Right ventricle myocardium inferior (tissue), 1 donor: ENCODE results near the gene ADARB2. TPM values are rescaled to one million over a fixed set of nuclear protein-coding genes. Genes with fewer than 3 reads are reported as not detected.

Experiments
- ATAC-seq: fragments of 200-7000 bp; cut with Tn5 transposase; one replicate; pipeline ENCODE4 v1.9.1; 2020; ENCODE audit warnings: mild to moderate bottlenecking, moderate library complexity
- DNase-seq: peaks from one replicate; pipeline ENCODE4 v3.0.0; 2021; ENCODE audit errors: missing footprints
- intact Hi-C: fragments of 100-400 bp; cut with DNase I; formaldehyde crosslinking; loops from one replicate; pipeline ENCODE4 v1.11.0; 2022
- total RNA-seq: library from RNA; stranded (reverse); fragmentation: NEBNext Ultra II Directional; extraction: Animal tissue kit (Norgen Biotek cat#: 25700); gene quantifications from one replicate; pipeline ENCODE4 v1.2.1, GENCODE V29; 2021
- donor health status: DM: no; HTN: yes; CAD: no; lungs with severe emphysema.

ADARB2 gene
- total RNA-seq, 1 donor from 2014 or later, result 0.19 TPM

- no peak for DNase-seq
- intact Hi-C loops, result no loop called here
- ATAC-seq, result no peak
These were observed 229.2 kb downstream of the ADARB2 start for GRCh38 chr10:1508096-1508495.

- no peak for ATAC-seq
These were observed 229.9 kb downstream of the ADARB2 start for GRCh38 chr10:1507436-1507835.

GRCh38 chr10:1504940-1505339, 232.4 kb downstream of the ADARB2 start:
- ATAC-seq, result no peak
- DNase-seq, result no peak
- intact Hi-C loops, result no loop called here

More at GRCh38 chr10:1507436-1507835, 229.9 kb downstream of the ADARB2 start:
- intact Hi-C loops, result no loop called here
- DNase-seq, result no peak

GRCh38 chr10:1504286-1504685, 233.0 kb downstream of the ADARB2 start:
- intact Hi-C loops, result no loop called here
- no peak for DNase-seq
- no peak for ATAC-seq

GRCh38 chr10:1502451-1502850, 234.9 kb downstream of the ADARB2 start:
- intact Hi-C loops, result no loop called here
- DNase-seq (no peak), ATAC-seq (no peak)

- no peak for ATAC-seq
- DNase-seq, result no peak
- intact Hi-C loops, result no loop called here
These were observed 237.9 kb downstream of the ADARB2 start for GRCh38 chr10:1499359-1499957.

- DNase-seq, result no peak
These were observed 238.5 kb downstream of the ADARB2 start for GRCh38 chr10:1498746-1499358.

GRCh38 chr10:1495915-1496517, 241.3 kb downstream of the ADARB2 start:
- intact Hi-C loops, result no loop called here
- DNase-seq (no peak), ATAC-seq (no peak)

More at GRCh38 chr10:1498746-1499358, 238.5 kb downstream of the ADARB2 start:
- ATAC-seq, result no peak
- intact Hi-C loops, result no loop called here

GRCh38 chr10:1492641-1493040, 244.7 kb downstream of the ADARB2 start:
- DNase-seq (no peak), ATAC-seq (no peak)
- intact Hi-C loops, result no loop called here

- ATAC-seq, result no peak
- no peak for DNase-seq
- intact Hi-C loops, result no loop called here
These were observed 245.4 kb downstream of the ADARB2 start for GRCh38 chr10:1491901-1492300.

GRCh38 chr10:1489801-1490200, 247.5 kb downstream of the ADARB2 start:
- no peak for ATAC-seq
- intact Hi-C loops, result no loop called here

GRCh38 chr10:1488970-1489548, 248.3 kb downstream of the ADARB2 start:
- intact Hi-C loops, result no loop called here
- ATAC-seq, result no peak
- no peak for DNase-seq

More at GRCh38 chr10:1489801-1490200, 247.5 kb downstream of the ADARB2 start:
- DNase-seq, result no peak

GRCh38 chr10:1486841-1487687, 250.3 kb downstream of the ADARB2 start:
- DNase-seq (no peak), ATAC-seq (no peak)
- intact Hi-C loops, result no loop called here

- no peak for DNase-seq
- ATAC-seq, result no peak
- intact Hi-C loops, result no loop called here
These were observed 252.0 kb downstream of the ADARB2 start for GRCh38 chr10:1485357-1485756.

GRCh38 chr10:1483826-1484225, 253.5 kb downstream of the ADARB2 start:
- ATAC-seq, result no peak
- intact Hi-C loops, result no loop called here
- DNase-seq, result no peak

- ATAC-seq (no peak), DNase-seq (no peak)
- intact Hi-C loops, result no loop called here
These were observed 254.1 kb downstream of the ADARB2 start for GRCh38 chr10:1483246-1483645.

GRCh38 chr10:1477578-1477977, 259.7 kb downstream of the ADARB2 start:
- no peak for ATAC-seq
- DNase-seq, result no peak
- intact Hi-C loops, result no loop called here

GRCh38 chr10:1476455-1476803, 260.9 kb downstream of the ADARB2 start:
- intact Hi-C loops, result no loop called here
- ATAC-seq, result no peak
- no peak for DNase-seq

- DNase-seq, result no peak
- intact Hi-C loops, result no loop called here
- no peak for ATAC-seq
These were observed 261.4 kb downstream of the ADARB2 start for GRCh38 chr10:1475771-1476454.
